ENCODE results near the gene KRT28. TPM values are rescaled to one million over a fixed set of nuclear protein-coding genes. Genes with fewer than 3 reads are reported as not detected.

Gene KRT28
- total RNA-seq, 1 donor from 2014 or later: not detected

- no peak overlapping the region for H3K4me3 Mint-ChIP-seq
- Histone ChIP-seq H2AFZ (replicated peaks) (no peak overlapping the region), H3K79me2 (ENCODE audit: low read depth) (no peaks in the 10 kb centered on the region), H4K20me1 (ENCODE audit: low read depth) (no peaks in the 10 kb centered on the region), H3K4me1 (no peaks in the 10 kb centered on the region), H3K9ac (no peak overlapping the region), H3K9me3 (ENCODE audit: low read depth) (no peaks in the 10 kb centered on the region), H3K4me3 (no peak overlapping the region), H3K27ac (no peak overlapping the region), H3F3A (ENCODE audit: low read depth) (no peaks in the 10 kb centered on the region), H3K36me3 (no peaks in the 10 kb centered on the region), H3K4me2 (no peak overlapping the region), H3K27me3 (peaks cover 92% of the 10 kb centered on the region)
- no peak overlapping the region for H3K27ac Mint-ChIP-seq
- H3K4me1 Mint-ChIP-seq: no peaks in the 10 kb centered on the region
- no peak for DNase-seq (ENCODE audit: low spot score)
- peaks cover 8% of the 10 kb centered on the region for H3K27me3 Mint-ChIP-seq (ENCODE audit: insufficient read depth, low read depth)
- no peaks in the 10 kb centered on the region for H3K9me3 Mint-ChIP-seq
- no peaks in the 10 kb centered on the region for H3K36me3 Mint-ChIP-seq
- TF ChIP-seq EZH2 (IDR thresholded peaks at IDR 0.05) (no peak), CTCF (IDR thresholded peaks at IDR 0.05) (no peak), EZH2phosphoT487 (IDR thresholded peaks at IDR 0.05) (no peak)
Measured at GRCh38 chr17:40806131-40806530, 6.4 kb upstream of the KRT28 start.

- peak; percentile 90 for DNase-seq (ENCODE audit: low spot score)
- no peaks in the 10 kb centered on the region for H3K9me3 Mint-ChIP-seq
- TF ChIP-seq CTCF (IDR thresholded peaks at IDR 0.05) (peak; percentile 96), EZH2 (IDR thresholded peaks at IDR 0.05) (no peak), EZH2phosphoT487 (IDR thresholded peaks at IDR 0.05) (no peak)
- H3K36me3 ChIP-seq: no peaks in the 10 kb centered on the region
- no peak overlapping the region for H3K27ac ChIP-seq
- no peaks in the 10 kb centered on the region for H4K20me1 ChIP-seq (ENCODE audit: low read depth)
- no peaks in the 10 kb centered on the region for H3K4me1 Mint-ChIP-seq
- no peak overlapping the region for H3K4me3 ChIP-seq
- no peak overlapping the region for H3K27ac Mint-ChIP-seq
- no peaks in the 10 kb centered on the region for H3K4me1 ChIP-seq
- peaks cover 13% of the 10 kb centered on the region for H3K27me3 Mint-ChIP-seq (ENCODE audit: insufficient read depth, low read depth)
- H3K36me3 Mint-ChIP-seq: no peaks in the 10 kb centered on the region
- H3K9ac ChIP-seq: no peak overlapping the region
- peak overlapping the region; percentile 4 for H3K4me3 Mint-ChIP-seq
- H3K4me2 ChIP-seq: no peak overlapping the region
- peak overlapping the region; percentile 47 for H2AFZ ChIP-seq (replicated peaks)
- H3F3A ChIP-seq (ENCODE audit: low read depth): no peaks in the 10 kb centered on the region
- peaks cover 91% of the 10 kb centered on the region for H3K27me3 ChIP-seq
- no peaks in the 10 kb centered on the region for H3K9me3 ChIP-seq (ENCODE audit: low read depth)
- no peaks in the 10 kb centered on the region for H3K79me2 ChIP-seq (ENCODE audit: low read depth)
Measured at GRCh38 chr17:40803617-40804082, 3.9 kb upstream of the KRT28 start.

GRCh38 chr17:40801157-40801556 lies 1.4 kb upstream of the KRT28 start:
- H3K36me3 Mint-ChIP-seq: no peaks in the 10 kb centered on the region
- H3K4me2 ChIP-seq: no peak overlapping the region
- H3K9me3 Mint-ChIP-seq: no peaks in the 10 kb centered on the region
- no peaks in the 10 kb centered on the region for H3K36me3 ChIP-seq
- H3K9ac ChIP-seq: no peak overlapping the region
- no peak for DNase-seq (ENCODE audit: low spot score)
- no peaks in the 10 kb centered on the region for H3K79me2 ChIP-seq (ENCODE audit: low read depth)
- H3K27ac ChIP-seq: no peak overlapping the region
- no peaks in the 10 kb centered on the region for H3K9me3 ChIP-seq (ENCODE audit: low read depth)
- peaks cover 13% of the 10 kb centered on the region for H3K27me3 Mint-ChIP-seq (ENCODE audit: insufficient read depth, low read depth)
- no peak overlapping the region for H2AFZ ChIP-seq (replicated peaks)
- H3K4me1 ChIP-seq: no peaks in the 10 kb centered on the region
- peaks cover 3% of the 10 kb centered on the region for H3K4me1 Mint-ChIP-seq
- TF ChIP-seq CTCF (IDR thresholded peaks at IDR 0.05): no peak
- no peak for TF ChIP-seq EZH2 (IDR thresholded peaks at IDR 0.05)
- no peak for TF ChIP-seq EZH2phosphoT487 (IDR thresholded peaks at IDR 0.05)
- H3K4me3 Mint-ChIP-seq: no peak overlapping the region
- peaks cover 73% of the 10 kb centered on the region for H3K27me3 ChIP-seq
- H4K20me1 ChIP-seq (ENCODE audit: low read depth): no peaks in the 10 kb centered on the region
- no peaks in the 10 kb centered on the region for H3F3A ChIP-seq (ENCODE audit: low read depth)
- H3K4me3 ChIP-seq: no peak overlapping the region
- no peak overlapping the region for H3K27ac Mint-ChIP-seq

Measured in neural progenitor cell (in vitro differentiated cells).